Neuronal stem cell (in vitro differentiated cells): Measurements from ENCODE around the gene SEC24C.
"Not testable (repeated sequence)": the region's sequence is repeated elsewhere in the genome, so short reads cannot be mapped to it uniquely, and the experiment has no call there.

Source experiments
- DNase-seq: peaks from one replicate; pipeline ENCODE4 v3.0.0-alpha.2; 2013; ENCODE audit warnings: low spot score
- H2AFZ ChIP-seq: one replicate; pipeline ENCODE4 v1.6.1; 2013; ENCODE audit warnings: mild to moderate bottlenecking, low read length, inconsistent platforms
- H2AK5ac ChIP-seq: 2 replicates; pipeline ENCODE4 v1.6.1; 2013; ENCODE audit warnings: low read depth, mild to moderate bottlenecking, inconsistent platforms, low read length, moderate library complexity, mixed read lengths
- H2BK120ac ChIP-seq: 2 replicates; pipeline ENCODE4 v1.6.1; 2013; ENCODE audit warnings: low read depth, mild to moderate bottlenecking, inconsistent platforms, low read length, moderate library complexity, mixed read lengths
- H2BK12ac ChIP-seq: one replicate; pipeline ENCODE4 v1.6.1; 2013; ENCODE audit warnings: low read length, inconsistent platforms
- H2BK15ac ChIP-seq: 2 replicates; pipeline ENCODE4 v1.6.1; 2013; ENCODE audit warnings: mild to moderate bottlenecking, low read length, inconsistent platforms, mixed read lengths
- H2BK5ac ChIP-seq: one replicate; pipeline ENCODE4 v1.6.1; 2013; ENCODE audit warnings: inconsistent platforms, mild to moderate bottlenecking, low read length, moderate library complexity
- H3K14ac ChIP-seq: one replicate; pipeline ENCODE4 v1.6.1; 2013; ENCODE audit warnings: low read length, inconsistent platforms
- H3K18ac ChIP-seq: 2 replicates; pipeline ENCODE4 v1.6.1; 2013; ENCODE audit warnings: low read length, inconsistent platforms
- H3K23ac ChIP-seq: 2 replicates; pipeline ENCODE4 v1.6.1; 2013; ENCODE audit warnings: low read depth, mild to moderate bottlenecking, mixed read lengths, low read length, inconsistent platforms; ENCODE audit not compliant: poor library complexity
- H3K27ac ChIP-seq: replicated peaks from 3 replicates; pipeline ENCODE4 v1.5.1; 2013; ENCODE audit warnings: low read length, inconsistent platforms
- H3K27me3 ChIP-seq, 3 experiments: 2 replicates each; pipeline ENCODE4 v1.6.1; 2013; ENCODE audit warnings: low read length in 3 of 3, mild to moderate bottlenecking in 2 of 3, inconsistent platforms in 1 of 3, low read depth in 1 of 3, mixed read lengths in 1 of 3, moderate library complexity in 1 of 3; ENCODE audit not compliant: control insufficient read depth in 3 of 3, insufficient read depth in 3 of 3
- H3K36me3 ChIP-seq, 2 donors: replicated peaks in 1 of 2; 2 replicates each; pipeline ENCODE4 v1.6.1; 2013; ENCODE audit warnings: low read length in 2 of 2; ENCODE audit not compliant: control insufficient read depth in 2 of 2, insufficient read depth in 2 of 2
- H3K4ac ChIP-seq: 2 replicates; pipeline ENCODE4 v1.6.1; 2013; ENCODE audit warnings: inconsistent platforms, mild to moderate bottlenecking, low read length, moderate library complexity
- H3K4me1 ChIP-seq, 2 donors: 1 replicate in 1 of 2; 2 replicates in 1 of 2; pipeline ENCODE4 v1.6.1; 2013; ENCODE audit warnings: low read length in 2 of 2, low read depth in 1 of 2; ENCODE audit not compliant: control insufficient read depth in 2 of 2, insufficient read depth in 1 of 2
- H3K4me2 ChIP-seq: one replicate; pipeline ENCODE4 v1.6.1; 2013; ENCODE audit warnings: mild to moderate bottlenecking, low read length, inconsistent platforms; ENCODE audit not compliant: insufficient read depth, poor library complexity, severe bottlenecking
- H3K4me3 ChIP-seq, 2 donors: 2 replicates each; pipeline ENCODE4 v1.5.1; 2013; ENCODE audit warnings: low read length in 2 of 2, mild to moderate bottlenecking in 2 of 2, inconsistent platforms in 1 of 2, moderate library complexity in 1 of 2
- H3K79me1 ChIP-seq: one replicate; pipeline ENCODE4 v1.6.1; 2013; ENCODE audit warnings: low read depth, mild to moderate bottlenecking, inconsistent platforms, low read length, moderate library complexity
- H3K9ac ChIP-seq: one replicate; pipeline ENCODE4 v1.6.1; 2013; ENCODE audit warnings: mild to moderate bottlenecking, low read depth, low read length, inconsistent platforms; ENCODE audit not compliant: poor library complexity
- H3K9me3 ChIP-seq, 2 donors: replicated peaks in 1 of 2; 2 replicates each; pipeline versions ENCODE3 to v1.6.1; 2013; ENCODE audit warnings: low read length in 2 of 2, mild to moderate bottlenecking in 2 of 2, inconsistent platforms in 1 of 2, low read depth in 1 of 2, mixed read lengths in 1 of 2, moderate library complexity in 1 of 2; ENCODE audit not compliant: control insufficient read depth in 2 of 2, insufficient read depth in 1 of 2
- H4K8ac ChIP-seq: one replicate; pipeline ENCODE4 v1.6.1; 2013; ENCODE audit warnings: low read depth, mild to moderate bottlenecking, inconsistent platforms, low read length, moderate library complexity
- H4K91ac ChIP-seq: one replicate; pipeline ENCODE4 v1.6.1; 2013; ENCODE audit warnings: low read length, low read depth, mild to moderate bottlenecking, inconsistent platforms; ENCODE audit not compliant: poor library complexity
- WGBS, 2 donors: extraction: QIAGEN DNeasy Blood & Tissue Kit; methylation state at CpG; one replicate each; pipeline ENCODE4 v1.1.7; 2013; ENCODE audit warnings: missing lambda C conversion rate in 2 of 2, mixed read lengths in 1 of 2; ENCODE audit not compliant: insufficient read length in 2 of 2, insufficient replicate concordance in 1 of 2; ENCODE audit errors: extremely low coverage in 2 of 2; 5-methylcytosine and 5-hydroxymethylcytosine counted together

SEC24C gene

DNA sequence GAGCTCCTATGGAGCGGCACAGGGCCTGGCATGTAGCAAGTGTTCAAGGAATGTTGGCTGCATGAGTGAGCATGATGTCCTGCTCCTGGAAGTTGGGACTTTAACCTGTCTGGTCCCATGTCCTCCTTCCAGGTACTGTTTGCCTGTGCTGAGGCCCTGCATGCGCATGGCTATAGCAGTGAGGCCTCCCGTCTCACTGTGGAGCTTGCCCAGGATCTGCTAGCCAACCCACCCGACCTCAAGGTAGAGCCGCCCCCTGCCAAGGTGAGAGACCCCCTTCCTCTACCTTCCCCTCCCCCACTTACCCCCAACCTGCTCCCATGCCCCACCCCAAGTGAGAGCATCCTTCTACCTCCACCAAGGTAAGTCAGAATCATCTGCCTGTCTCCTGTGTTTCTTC, 49.3 kb downstream of the SEC24C start:
- no peak overlapping the region for H3K4me2 ChIP-seq
- no peak overlapping the region for H3K4me3 ChIP-seq
- no peaks in the 10 kb centered on the region for H3K4me1 ChIP-seq
- H4K91ac ChIP-seq, result no peak overlapping the region
- no peak overlapping the region for H4K8ac ChIP-seq
- H3K79me1 ChIP-seq, result peaks cover 4% of the 10 kb centered on the region
- no peak overlapping the region for H2BK15ac ChIP-seq
- peaks cover 61 to 90% of the 10 kb centered on the region in 2 donors for H3K36me3 ChIP-seq
- H3K14ac ChIP-seq, result no peak overlapping the region
- H2BK12ac ChIP-seq, result no peak overlapping the region
- H2AFZ ChIP-seq, result no peak overlapping the region
- no peaks in the 10 kb centered on the region for H3K27me3 ChIP-seq
- H3K18ac ChIP-seq, result no peak overlapping the region
- peaks cover 0 to 6% of the 10 kb centered on the region in 2 donors for H3K9me3 ChIP-seq
- no peak overlapping the region for H2BK120ac ChIP-seq
- no peak for DNase-seq
- H3K23ac ChIP-seq, result no peak overlapping the region
- H3K4ac ChIP-seq, result no peak overlapping the region
- no peak overlapping the region for H3K9ac ChIP-seq
- H3K27ac ChIP-seq, result no peak overlapping the region
- WGBS, 2 donors, result no CpG with 5 or more reads among the region's 5 CpGs
- H2AK5ac ChIP-seq, result no peak overlapping the region
- no peak overlapping the region for H2BK5ac ChIP-seq

DNA sequence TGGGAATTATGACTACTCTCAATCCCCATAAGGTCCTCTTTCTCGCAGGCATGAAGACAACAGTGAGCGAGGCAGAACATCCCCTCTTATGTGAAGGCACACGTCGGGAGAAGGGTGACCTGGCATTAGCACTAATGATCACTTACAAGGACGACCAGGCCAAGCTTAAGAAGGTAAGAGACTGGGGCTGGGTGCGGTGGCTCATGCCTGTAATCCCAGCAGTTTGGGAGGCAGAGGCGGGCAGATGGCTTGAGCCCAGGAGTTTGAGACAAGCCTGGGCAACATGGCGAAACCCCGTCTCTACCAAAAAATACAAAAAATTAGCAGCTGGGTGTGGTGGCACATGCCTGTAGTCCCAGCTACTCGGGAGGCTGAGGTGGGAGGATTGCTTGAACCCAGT, 51.3 kb downstream of the SEC24C start:
- H4K8ac ChIP-seq, H3K9ac ChIP-seq, H3K27ac ChIP-seq, H3K27me3 ChIP-seq, H2BK5ac ChIP-seq, H4K91ac ChIP-seq, H2BK12ac ChIP-seq, H3K4me2 ChIP-seq, H3K23ac ChIP-seq, H2BK120ac ChIP-seq, DNase-seq, H2BK15ac ChIP-seq, H3K79me1 ChIP-seq, H3K4me1 ChIP-seq, H3K18ac ChIP-seq, H3K14ac ChIP-seq, H2AFZ ChIP-seq, H3K4me3 ChIP-seq, H3K4ac ChIP-seq, H2AK5ac ChIP-seq, H3K9me3 ChIP-seq: not testable (repeated sequence)
- peaks cover 59 to 94% of the 10 kb centered on the region in 2 donors for H3K36me3 ChIP-seq
- no CpG with 5 or more reads among the region's 10 CpGs for WGBS, 2 donors

DNA sequence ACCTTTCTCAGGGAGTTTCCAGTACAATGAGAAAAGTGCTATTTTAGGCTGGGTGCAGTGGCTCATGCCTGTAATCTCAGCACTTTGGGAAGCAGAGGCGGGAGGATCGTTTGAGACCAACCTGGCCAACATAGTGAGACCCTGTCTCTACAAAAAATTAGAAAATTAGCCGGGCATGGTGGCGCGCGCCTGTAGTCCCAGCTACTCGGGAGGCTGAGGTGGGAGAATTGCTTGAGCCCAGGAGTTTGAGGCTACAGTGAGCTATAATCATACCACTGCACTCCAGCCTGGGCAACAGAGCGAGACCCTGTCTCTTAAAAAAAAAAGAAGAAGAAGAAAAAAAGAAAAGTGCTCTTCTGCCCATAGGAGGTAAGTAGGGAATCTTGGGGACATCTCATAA, 51.9 kb downstream of the SEC24C start:
- not testable (repeated sequence) for H3K27ac ChIP-seq, H2AK5ac ChIP-seq, H3K79me1 ChIP-seq, H3K4me1 ChIP-seq, H3K14ac ChIP-seq, H2BK5ac ChIP-seq, H3K27me3 ChIP-seq, H2BK15ac ChIP-seq, H3K4ac ChIP-seq, H4K91ac ChIP-seq, H2AFZ ChIP-seq, DNase-seq, H3K9ac ChIP-seq, H3K18ac ChIP-seq, H3K23ac ChIP-seq, H3K9me3 ChIP-seq, H4K8ac ChIP-seq, H2BK120ac ChIP-seq, H3K4me2 ChIP-seq, H3K4me3 ChIP-seq, H2BK12ac ChIP-seq
- WGBS, 2 donors, result no CpG with 5 or more reads among the region's 8 CpGs
- H3K36me3 ChIP-seq, result peaks cover 58 to 95% of the 10 kb centered on the region in 2 donors

DNA sequence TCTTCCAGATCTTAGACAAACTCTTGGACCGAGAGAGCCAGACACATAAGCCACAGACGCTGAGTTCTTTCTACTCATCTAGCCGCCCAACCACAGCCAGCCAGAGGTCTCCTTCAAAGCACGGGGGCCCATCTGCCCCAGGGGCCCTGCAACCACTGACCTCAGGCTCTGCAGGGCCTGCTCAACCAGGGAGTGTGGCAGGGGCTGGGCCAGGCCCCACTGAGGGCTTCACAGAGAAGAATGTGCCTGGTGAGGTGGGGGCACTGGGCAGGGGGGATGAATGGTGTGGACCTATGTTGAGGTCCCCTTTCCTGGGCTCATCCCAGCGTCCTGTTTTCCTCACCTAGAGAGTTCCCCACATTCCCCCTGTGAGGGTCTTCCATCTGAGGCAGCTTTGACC, 52.6 kb downstream of the SEC24C start:
- DNase-seq, result no peak
- Histone ChIP-seq H4K8ac (no peak overlapping the region), H3K9ac (no peak overlapping the region), H3K18ac (no peak overlapping the region), H3K27ac (no peak overlapping the region), H3K27me3 (no peaks in the 10 kb centered on the region), H2AK5ac (no peak overlapping the region), H4K91ac (no peak overlapping the region), H3K4me2 (no peak overlapping the region), H3K9me3 (peaks cover 0 to 6% of the 10 kb centered on the region in 2 donors), H2BK15ac (no peak overlapping the region), H2BK12ac (no peak overlapping the region), H2AFZ (no peak overlapping the region), H2BK5ac (no peak overlapping the region), H3K23ac (no peak overlapping the region), H3K79me1 (peaks cover 4% of the 10 kb centered on the region), H3K4ac (no peak overlapping the region), H2BK120ac (no peak overlapping the region), H3K14ac (no peak overlapping the region), H3K36me3 (peaks cover 57 to 95% of the 10 kb centered on the region in 2 donors), H3K4me1 (no peaks in the 10 kb centered on the region), H3K4me3 (no peak overlapping the region)
- WGBS, 2 donors, result no CpG with 5 or more reads among the region's 5 CpGs
